Karpas-422 (cell line): ENCODE results near the gene INPP5F. TPM values are rescaled to one million over a fixed set of nuclear protein-coding genes. Genes with fewer than 3 reads are reported as not detected.
"Not testable (repeated sequence)": the region's sequence is repeated elsewhere in the genome, so short reads cannot be mapped to it uniquely, and the experiment has no call there.

Source experiments
- DNase-seq: peaks from one replicate; pipeline ENCODE4 v3.0.0-alpha.2; 2015
- H2AFZ ChIP-seq: fragments of 200-600 bp; sonication (generic); 2 replicates; pipeline ENCODE4 v1.6.1; 2014; ENCODE audit warnings: antibody characterized with exemption, low read length, mixed read lengths
- H3K27ac ChIP-seq: fragments of 200-600 bp; sonication (generic); 2 replicates; pipeline ENCODE4 v1.5.1; 2014; ENCODE audit warnings: mild to moderate bottlenecking, low read length, moderate library complexity
- H3K27me3 ChIP-seq: fragments of 200-600 bp; sonication (generic); 2 replicates; pipeline ENCODE4 v1.6.1; 2014; ENCODE audit warnings: low read length, mixed read lengths
- H3K36me3 ChIP-seq: fragments of 200-600 bp; sonication (generic); 2 replicates; pipeline ENCODE4 v1.6.1; 2014; ENCODE audit warnings: low read length, mixed read lengths; ENCODE audit not compliant: insufficient read depth
- H3K4me1 ChIP-seq: fragments of 200-600 bp; sonication (generic); 2 replicates; pipeline ENCODE4 v1.6.1; 2014; ENCODE audit warnings: mild to moderate bottlenecking, low read length, mixed read lengths
- H3K4me2 ChIP-seq: fragments of 200-600 bp; sonication (generic); 2 replicates; pipeline ENCODE4 v1.6.1; 2014; ENCODE audit warnings: low read length, low read depth, mild to moderate bottlenecking; ENCODE audit not compliant: poor library complexity, severe bottlenecking
- H3K4me3 ChIP-seq: fragments of 200-600 bp; sonication (generic); 2 replicates; pipeline ENCODE4 v1.5.1; 2014; ENCODE audit warnings: mild to moderate bottlenecking, antibody characterized with exemption, low read length, mixed read lengths
- H3K79me2 ChIP-seq: fragments of 200-600 bp; sonication (generic); 2 replicates; pipeline ENCODE4 v1.6.1; 2014; ENCODE audit warnings: mild to moderate bottlenecking, low read length, mixed read lengths
- H3K9ac ChIP-seq: fragments of 200-600 bp; sonication (generic); 2 replicates; pipeline ENCODE4 v1.6.0; 2014; ENCODE audit warnings: low read length
- H3K9me2 ChIP-seq: fragments of 200-600 bp; sonication (generic), shearing (Covaris generic); replicated peaks from 2 replicates; pipeline ENCODE4 v1.6.0; 2014; ENCODE audit warnings: mild to moderate bottlenecking, low read length, moderate library complexity; ENCODE audit not compliant: insufficient read depth
- H3K9me3 ChIP-seq: fragments of 300-700, 200-600 bp; sonication (generic); 2 replicates; pipeline ENCODE4 v1.6.1; 2014; ENCODE audit warnings: low read length, mixed read lengths
- H4K20me1 ChIP-seq: fragments of 200-600 bp; sonication (generic); 2 replicates; pipeline ENCODE4 v1.6.1; 2014; ENCODE audit warnings: mild to moderate bottlenecking, antibody characterized with exemption, low read length, low read depth; ENCODE audit not compliant: insufficient read depth
- total RNA-seq: library from RNA; depleted of rRNA; stranded (reverse); fragments of >200 nt; shearing (Covaris generic); gene quantifications from 2 replicates; pipeline ENCODE4 v1.2.3, GENCODE V29; 2014; ENCODE audit warnings: low replicate concordance

INPP5F gene
- total RNA-seq, 1 experiment from 2014 or later, result 5.6 TPM

GRCh38 chr10:119769886-119770285 lies 44.0 kb downstream of the INPP5F start:
- H3K4me3 ChIP-seq, result no peak overlapping the region
- no peaks in the 10 kb centered on the region for H3K4me1 ChIP-seq
- no peaks in the 10 kb centered on the region for H3K9me3 ChIP-seq
- H3K9ac ChIP-seq, result no peak overlapping the region
- no peak overlapping the region for H3K4me2 ChIP-seq
- DNase-seq, result no peak
- H4K20me1 ChIP-seq, result no peaks in the 10 kb centered on the region
- H3K27me3 ChIP-seq, result no peaks in the 10 kb centered on the region
- H3K79me2 ChIP-seq, result no peaks in the 10 kb centered on the region
- H3K36me3 ChIP-seq, result no peaks in the 10 kb centered on the region
- H3K27ac ChIP-seq, result no peak overlapping the region
- H3K9me2 ChIP-seq, result no peaks in the 10 kb centered on the region
- H2AFZ ChIP-seq, result no peak overlapping the region

- no peak overlapping the region for H3K9ac ChIP-seq
- DNase-seq, result no peak
- H3K36me3 ChIP-seq, result no peaks in the 10 kb centered on the region
- no peaks in the 10 kb centered on the region for H3K9me3 ChIP-seq
- H3K4me2 ChIP-seq, result no peak overlapping the region
- H3K9me2 ChIP-seq, result no peaks in the 10 kb centered on the region
- no peak overlapping the region for H3K4me3 ChIP-seq
- H3K79me2 ChIP-seq, result no peaks in the 10 kb centered on the region
- H3K27me3 ChIP-seq, result no peaks in the 10 kb centered on the region
- H4K20me1 ChIP-seq, result no peaks in the 10 kb centered on the region
- no peak overlapping the region for H2AFZ ChIP-seq
- no peak overlapping the region for H3K27ac ChIP-seq
- H3K4me1 ChIP-seq, result no peaks in the 10 kb centered on the region
These were observed 45.1 kb downstream of the INPP5F start for GRCh38 chr10:119770928-119771327.

GRCh38 chr10:119772334-119772733 lies 46.5 kb downstream of the INPP5F start:
- Histone ChIP-seq H3K9ac (no peak overlapping the region), H3K4me2 (no peak overlapping the region), H3K9me2 (no peaks in the 10 kb centered on the region), H3K79me2 (no peaks in the 10 kb centered on the region), H3K36me3 (no peaks in the 10 kb centered on the region), H3K27ac (no peak overlapping the region), H4K20me1 (no peaks in the 10 kb centered on the region), H2AFZ (no peak overlapping the region), H3K4me3 (no peak overlapping the region), H3K4me1 (no peaks in the 10 kb centered on the region), H3K27me3 (no peaks in the 10 kb centered on the region), H3K9me3 (no peaks in the 10 kb centered on the region)
- no peak for DNase-seq

- H3K4me2 ChIP-seq, H4K20me1 ChIP-seq, H3K9me2 ChIP-seq, H3K9ac ChIP-seq, H3K27ac ChIP-seq, H3K27me3 ChIP-seq, H3K9me3 ChIP-seq, H3K4me1 ChIP-seq, H3K4me3 ChIP-seq, DNase-seq, H3K36me3 ChIP-seq, H3K79me2 ChIP-seq, H2AFZ ChIP-seq: not testable (repeated sequence)
These were observed 47.2 kb downstream of the INPP5F start for GRCh38 chr10:119773041-119773440.

- Histone ChIP-seq H2AFZ (no peak overlapping the region), H3K36me3 (no peaks in the 10 kb centered on the region), H3K4me1 (no peaks in the 10 kb centered on the region), H3K9ac (no peak overlapping the region), H3K9me3 (no peaks in the 10 kb centered on the region), H3K27me3 (no peaks in the 10 kb centered on the region), H3K4me2 (no peak overlapping the region), H4K20me1 (no peaks in the 10 kb centered on the region), H3K27ac (no peak overlapping the region), H3K9me2 (no peaks in the 10 kb centered on the region), H3K79me2 (no peaks in the 10 kb centered on the region), H3K4me3 (no peak overlapping the region)
- no peak for DNase-seq
These were observed 49.7 kb downstream of the INPP5F start for GRCh38 chr10:119775529-119775928.

- Histone ChIP-seq H3K4me2 (no peak overlapping the region), H3K9ac (no peak overlapping the region), H3K9me2 (no peaks in the 10 kb centered on the region), H3K27ac (no peak overlapping the region), H2AFZ (no peak overlapping the region), H3K36me3 (no peaks in the 10 kb centered on the region), H4K20me1 (no peaks in the 10 kb centered on the region), H3K4me1 (no peaks in the 10 kb centered on the region), H3K27me3 (no peaks in the 10 kb centered on the region), H3K4me3 (no peak overlapping the region), H3K9me3 (no peaks in the 10 kb centered on the region), H3K79me2 (no peaks in the 10 kb centered on the region)
- no peak for DNase-seq
These were observed 50.7 kb downstream of the INPP5F start for GRCh38 chr10:119776536-119776935.

GRCh38 chr10:119777686-119778085 lies 51.8 kb downstream of the INPP5F start:
- Histone ChIP-seq H3K36me3 (no peaks in the 10 kb centered on the region), H3K4me3 (no peak overlapping the region), H3K4me1 (no peaks in the 10 kb centered on the region), H3K9me3 (no peaks in the 10 kb centered on the region), H3K27ac (no peak overlapping the region), H2AFZ (no peak overlapping the region), H3K27me3 (no peaks in the 10 kb centered on the region), H3K9ac (no peak overlapping the region), H3K9me2 (no peaks in the 10 kb centered on the region), H3K4me2 (no peak overlapping the region), H3K79me2 (no peaks in the 10 kb centered on the region), H4K20me1 (no peaks in the 10 kb centered on the region)
- DNase-seq, result no peak

GRCh38 chr10:119778776-119779445 lies 53.1 kb downstream of the INPP5F start:
- H3K9me3 ChIP-seq, result no peaks in the 10 kb centered on the region
- no peaks in the 10 kb centered on the region for H3K79me2 ChIP-seq

More at GRCh38 chr10:119778776-119779445, 53.1 kb downstream of the INPP5F start:
- Histone ChIP-seq H3K27me3 (no peaks in the 10 kb centered on the region), H3K27ac (no peak overlapping the region), H3K4me3 (no peak overlapping the region), H3K36me3 (no peaks in the 10 kb centered on the region), H3K4me1 (peaks cover 10% of the 10 kb centered on the region), H4K20me1 (no peaks in the 10 kb centered on the region), H3K9me2 (no peaks in the 10 kb centered on the region), H2AFZ (no peak overlapping the region), H3K9ac (no peak overlapping the region), H3K4me2 (no peak overlapping the region)
- no peak for DNase-seq
